Measurements from ENCODE around the gene FBLIM1. TPM values are rescaled to one million over a fixed set of nuclear protein-coding genes. Genes with fewer than 3 reads are reported as not detected.

FBLIM1 gene
- total RNA-seq, 4 donors from 2014 or later = 50.3 to 502 (median 337) TPM

Other genes with a start within 250 kb of the FBLIM1 start
- 10 to 100 TPM in 3 of 4 donors, 1 to 10 TPM in 1; 7.4 to 34.0 (median 26.2) TPM for gene CASP9, start 234.6 kb upstream of the FBLIM1 start, total RNA-seq
- 10 to 100 TPM; 20.8 to 64.4 (median 31.8) TPM for gene DNAJC16, start 231.9 kb upstream of the FBLIM1 start, total RNA-seq
- 10 to 100 TPM; 15.7 to 45.4 (median 39.6) TPM for gene AGMAT, start 173.7 kb upstream of the FBLIM1 start, total RNA-seq
- 10 to 100 TPM; 56.0 to 97.1 (median 68.5) TPM for gene DDI2, start 141.3 kb upstream of the FBLIM1 start, total RNA-seq
- gene PLEKHM2, start 74.5 kb upstream of the FBLIM1 start, total RNA-seq = 10 to 100 TPM; 20.0 to 63.5 (median 37.7) TPM
- 100 to 1,000 TPM in 1 of 4 donors, 10 to 100 TPM in 3; 32.2 to 127 (median 69.5) TPM for gene SLC25A34, start 22.5 kb upstream of the FBLIM1 start, total RNA-seq
- gene TMEM82, start 16.3 kb upstream of the FBLIM1 start, total RNA-seq = 10 to 100 TPM in 3 of 4 donors, 1 to 10 TPM in 1; 2.5 to 42.4 (median 32.7) TPM
- gene UQCRHL, start 48.9 kb downstream of the FBLIM1 start, total RNA-seq = 1 to 10 TPM; 1.3 to 2.5 (median 1.6) TPM
- gene SPEN, start 88.9 kb downstream of the FBLIM1 start, total RNA-seq = 10 to 100 TPM; 51.8 to 94.9 (median 61.5) TPM
- 100 to 1,000 TPM in 1 of 4 donors, 10 to 100 TPM in 3; 52.1 to 138 (median 56.6) TPM for gene ZBTB17, start 217.3 kb downstream of the FBLIM1 start, total RNA-seq
- not detected for gene SRARP, start 245.4 kb downstream of the FBLIM1 start, total RNA-seq

All from Peyer's patch (tissue), 4 donors.